K562 (cell line): ENCODE data around the gene BACE1-AS. TPM values are rescaled to one million over a fixed set of nuclear protein-coding genes. Genes with fewer than 3 reads are reported as not detected.
A peak's percentile ranks its signal among the peaks of the same experiment; 100 is the strongest.

Experiments
- ARNT ChIP-seq, 2 experiments: fragments of 450-650 bp; IDR thresholded peaks; 2 replicates each; pipeline ENCODE4 v1.6.1; 2016; ENCODE audit warnings: mild to moderate bottlenecking in 1 of 2
- CEBPG ChIP-seq, 3 experiments: fragments of 200-800 bp in 1 of 3; sonication (Bioruptor generic) in 1 of 3; sonication (generic) in 1 of 3; formaldehyde crosslinking in 1 of 3; IDR thresholded peaks in 2 of 3; conservative IDR thresholded peaks in 1 of 3; 2 replicates each; pipeline versions ENCODE4 v1.6.1 to v1.8.0; 2016 to 2022; ENCODE audit warnings: missing compliant biosample characterization in 2 of 3, missing genetic modification characterization in 2 of 3, mild to moderate bottlenecking in 1 of 3, missing genetic modification reagents in 1 of 3
- CHD2 ChIP-seq: IDR thresholded peaks from 2 replicates; pipeline ENCODE4 v1.6.1; 2011; ENCODE audit warnings: low read depth, low read length
- CSDE1 ChIP-seq, 2 experiments: fragments of 450-650 bp; IDR thresholded peaks; 2 replicates each; pipeline ENCODE4 v1.6.1; 2016; ENCODE audit warnings: mild to moderate bottlenecking in 1 of 2
- MEIS2 ChIP-seq: fragments of 450-650 bp; IDR thresholded peaks from 2 replicates; pipeline ENCODE4 v1.6.1; 2014; ENCODE audit warnings: mild to moderate bottlenecking; ENCODE audit not compliant: partially characterized antibody
- POLR2B ChIP-seq: fragments of 450-650 bp; IDR thresholded peaks from 2 replicates; pipeline ENCODE4 v1.6.1; 2018; ENCODE audit warnings: low read depth; ENCODE audit not compliant: partially characterized antibody
- RBFOX2 ChIP-seq: fragments of 200-400 bp; formaldehyde crosslinking; IDR thresholded peaks from 2 replicates; pipeline ENCODE4 v1.6.1; 2017; ENCODE audit warnings: low read depth, mild to moderate bottlenecking, low read length, moderate library complexity
- RERE ChIP-seq: sonication (generic); formaldehyde crosslinking; IDR thresholded peaks from 2 replicates; pipeline ENCODE4 v1.8.0; 2023; ENCODE audit warnings: missing genetic modification reagents, mild to moderate bottlenecking, borderline replicate concordance
- ZMIZ1 ChIP-seq, 2 experiments: fragments of 150-350 bp in 1 of 2; IDR thresholded peaks; 2 replicates each; pipeline ENCODE4 v1.6.1; 2012 to 2016; ENCODE audit warnings: low read depth in 2 of 2, low read length in 2 of 2, mild to moderate bottlenecking in 1 of 2, moderate library complexity in 1 of 2
- ZNF239 ChIP-seq: fragments of 250-450 bp; sonication (Bioruptor Pico); IDR thresholded peaks from 2 replicates; pipeline ENCODE4 v1.4.0; 2020; ENCODE audit warnings: mild to moderate bottlenecking
- ZNF561 ChIP-seq: fragments of 450-650 bp; formaldehyde crosslinking; conservative IDR thresholded peaks from 2 replicates; pipeline ENCODE4 v1.4.0; 2020; ENCODE audit warnings: mild to moderate bottlenecking, moderate library complexity
- polyA plus RNA-seq, 8 experiments: library from polyadenylated mRNA; depleted of rRNA in 4 of 8; stranded (reverse) in 5 of 8; unstranded in 3 of 8; fragments of >200 nt; fragmentation: Nextera tagmentation in 2 of 8; fragmentation: Illumina TruSeq in 1 of 8; extraction: Ambion mirVana in 2 of 8; extraction: Trizol in 1 of 8; gene quantifications; 2 replicates each; pipeline versions ENCODE4 v1.2.1 to v1.2.3, GENCODE V29; 2011 to 2014; ENCODE audit warnings: inconsistent platforms in 1 of 8, missing spikeins in 1 of 8
- total RNA-seq, 7 experiments: library from RNA; depleted of rRNA in 6 of 7; stranded (reverse); fragments of >200 nt in 6 of 7; fragmentation: Illumina TruSeq in 2 of 7; extraction: Trizol in 2 of 7; gene quantifications; 2 replicates each; pipeline versions ENCODE4 v1.2.1 to v1.2.3, GENCODE V29; 2011 to 2021; ENCODE audit warnings: low replicate concordance in 1 of 7
- TF ChIP-seq, protein P1 (sequence below), 3 experiments: fragments of 200-800 bp in 1 of 3; sonication (Bioruptor generic) in 1 of 3; sonication (generic) in 1 of 3; formaldehyde crosslinking in 1 of 3; IDR thresholded peaks; 2 replicates each; pipeline versions ENCODE4 v1.6.1 to v1.8.0; 2016 to 2022; ENCODE audit warnings: mild to moderate bottlenecking in 2 of 3, missing compliant biosample characterization in 2 of 3, missing genetic modification characterization in 2 of 3, missing genetic modification reagents in 1 of 3

The BACE1-AS gene
- total and polyA plus RNA-seq, 9 of the 15 experiments (the other 6 are each of a cell fraction or from before 2014, with no cell fraction given), result 2.2 to 8.2 (median 3.8) TPM

GRCh38 chr11:117327567-117328374 lies 36.6 kb downstream of the BACE1-AS start, which contains the start of gene CEP164 (continued):
- TF ChIP-seq CEBPG (CRISPR knock-in tag; IDR thresholded peaks at IDR 0.05) (peak; percentile 97), CEBPG (tag; conservative IDR thresholded peaks at IDR 0.05 in 1 of 2, IDR thresholded peaks at IDR 0.05 in 1 of 2) (peak; percentile 61 to 91; a peak in 3 of 4 replicates), MEIS2 (no peak), ZNF239 (no peak), RERE (CRISPR knock-in tag) (no peak), ZMIZ1 (IDR thresholded peaks at IDR 0.05; ENCODE audit: low read depth in 2 of 2, low read length in 2 of 2) (peak in 1 of 2 experiments; percentile 36; a peak in 1 of 4 replicates), CSDE1 (IDR thresholded peaks at IDR 0.05) (peak in 1 of 2 experiments; percentile 38; a peak in 2 of 4 replicates), ZNF561 (CRISPR knock-in tag) (no peak; the same call in 1 of the 2 replicates), CHD2 (peak; percentile 71), RBFOX2 (peak; percentile 96), POLR2B (peak; percentile 72), ARNT (IDR thresholded peaks at IDR 0.05) (no peak; a peak in 1 of 4 replicates)
- TF ChIP-seq, protein P1, sequence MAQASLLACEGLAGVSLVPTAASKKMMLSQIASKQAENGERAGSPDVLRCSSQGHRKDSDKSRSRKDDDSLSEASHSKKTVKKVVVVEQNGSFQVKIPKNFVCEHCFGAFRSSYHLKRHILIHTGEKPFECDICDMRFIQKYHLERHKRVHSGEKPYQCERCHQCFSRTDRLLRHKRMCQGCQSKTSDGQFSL (CRISPR knock-in tag; IDR thresholded peaks at IDR 0.05), result no peak
- TF ChIP-seq, protein P1 (tag; IDR thresholded peaks at IDR 0.05), result peak in 1 of 2 experiments; percentile 86; a peak in 2 of 4 replicates
